SJCRH30 (cell line): ENCODE measurements around the gene PHF24. TPM values are rescaled to one million over a fixed set of nuclear protein-coding genes. Genes with fewer than 3 reads are reported as not detected.

Experiments
- DNase-seq, 2 experiments: peaks; one replicate each; pipeline ENCODE4 v3.0.0-alpha.2; 2015 to 2020
- H3K27ac ChIP-seq: fragments of 250-450 bp; sonication (Bioruptor Pico); 2 replicates; pipeline ENCODE4 v1.5.1; 2020; ENCODE audit warnings: mild to moderate bottlenecking, moderate library complexity
- H3K27me3 ChIP-seq: fragments of 250-450 bp; sonication (Bioruptor Pico); 2 replicates; pipeline ENCODE4 v1.5.1; 2020; ENCODE audit warnings: mild to moderate bottlenecking, moderate library complexity
- H3K36me3 ChIP-seq: fragments of 250-450 bp; sonication (Bioruptor Pico); 2 replicates; pipeline ENCODE4 v1.5.1; 2020; ENCODE audit warnings: mild to moderate bottlenecking, moderate library complexity
- H3K4me1 ChIP-seq: fragments of 250-450 bp; sonication (Bioruptor Pico); 2 replicates; pipeline ENCODE4 v1.5.1; 2020; ENCODE audit warnings: mild to moderate bottlenecking, moderate library complexity
- H3K4me3 ChIP-seq: fragments of 250-450 bp; sonication (Bioruptor Pico); 2 replicates; pipeline ENCODE4 v1.5.1; 2020; ENCODE audit warnings: mild to moderate bottlenecking, moderate library complexity
- H3K9me3 ChIP-seq: fragments of 250-450 bp; sonication (Bioruptor Pico); replicated peaks from 2 replicates; pipeline ENCODE4 v1.5.1; 2020; ENCODE audit warnings: mild to moderate bottlenecking, moderate library complexity
- total RNA-seq: library from RNA; depleted of rRNA; stranded (reverse); fragments of >200 nt; shearing (Covaris generic); gene quantifications from 2 replicates; pipeline ENCODE4 v1.2.3, GENCODE V29; 2014

The PHF24 gene
- total RNA-seq, 1 experiment from 2014 or later = not detected

GRCh38 chr9:34989003-34989945 lies 31.2 kb downstream of the PHF24 start, which contains the start of gene DNAJB5:
Gene DNAJB5 (plus strand): TSS chr9:34989745. CDS start chr9:34990631, 886 bp downstream.
- H3K4me3 ChIP-seq = peak within 1 kb of the TSS; percentile 87
- H3K9me3 ChIP-seq = no peaks in the 10 kb centered on the region
- H3K27ac ChIP-seq = peak within 1 kb of the TSS; percentile 73
- no peaks in the 10 kb centered on the region for H3K36me3 ChIP-seq
- H3K27me3 ChIP-seq = no peaks in the 10 kb centered on the region
- DNase-seq = peak; percentile 98 to 99
- peaks cover 24% of the 10 kb centered on the region for H3K4me1 ChIP-seq

- no peaks in the 10 kb centered on the region for H3K9me3 ChIP-seq
- peak overlapping the region; percentile 87 for H3K4me3 ChIP-seq
- DNase-seq = peak; percentile 57 to 61
- H3K4me1 ChIP-seq = peaks cover 32% of the 10 kb centered on the region
- H3K36me3 ChIP-seq = no peaks in the 10 kb centered on the region
- H3K27ac ChIP-seq = peak overlapping the region; percentile 73
- no peaks in the 10 kb centered on the region for H3K27me3 ChIP-seq
Measured at GRCh38 chr9:34989946-34990635, 32.0 kb downstream of the PHF24 start.

DNA sequence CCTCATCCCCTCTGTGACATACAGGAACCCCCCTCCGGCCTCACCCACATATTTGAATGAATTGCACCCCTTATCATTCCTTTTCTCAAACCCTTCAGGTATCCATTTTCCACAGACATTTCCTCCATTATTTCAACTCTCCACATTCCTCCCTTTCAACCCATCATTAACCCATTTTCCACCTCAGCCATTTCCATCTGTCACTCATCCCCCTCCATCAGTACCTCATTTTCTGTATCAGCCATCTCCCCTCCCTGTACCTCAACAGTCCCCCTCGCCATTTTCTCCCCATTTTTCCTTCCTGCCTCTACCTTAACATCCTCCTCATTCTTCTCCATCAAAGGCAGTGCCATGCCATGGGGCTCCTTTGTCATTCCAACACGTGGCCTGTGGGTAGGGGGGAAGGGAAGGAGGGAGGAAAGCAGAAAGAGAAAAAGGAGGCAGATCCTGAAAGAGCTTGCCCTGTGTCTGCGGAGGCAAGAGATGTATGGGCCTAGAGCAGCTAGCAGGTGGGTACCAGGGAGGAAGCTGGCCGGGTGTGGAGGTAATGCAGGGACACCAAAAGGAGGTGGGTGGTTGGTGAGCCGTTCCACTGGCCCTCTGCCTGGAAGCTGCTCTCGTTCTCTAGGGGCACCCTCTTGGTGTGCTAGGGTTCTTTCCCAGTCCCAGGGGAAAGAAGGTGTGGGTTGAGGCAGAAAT lies 33.0 kb downstream of the PHF24 start:
- Histone ChIP-seq H3K27me3 (no peaks in the 10 kb centered on the region), H3K9me3 (no peaks in the 10 kb centered on the region), H3K4me3 (no peak overlapping the region), H3K36me3 (peaks cover 3% of the 10 kb centered on the region; the same call in 1 of the 2 replicates), H3K4me1 (peaks cover 34% of the 10 kb centered on the region), H3K27ac (no peak overlapping the region)
- DNase-seq = no peak

- Histone ChIP-seq H3K36me3 (peaks cover 6% of the 10 kb centered on the region; the same call in 1 of the 2 replicates), H3K4me1 (peaks cover 34% of the 10 kb centered on the region), H3K9me3 (no peaks in the 10 kb centered on the region), H3K4me3 (no peak overlapping the region), H3K27ac (peak overlapping the region; percentile 95), H3K27me3 (no peaks in the 10 kb centered on the region)
- DNase-seq = no peak
Measured at GRCh38 chr9:34991607-34992375, 33.7 kb downstream of the PHF24 start.

DNA sequence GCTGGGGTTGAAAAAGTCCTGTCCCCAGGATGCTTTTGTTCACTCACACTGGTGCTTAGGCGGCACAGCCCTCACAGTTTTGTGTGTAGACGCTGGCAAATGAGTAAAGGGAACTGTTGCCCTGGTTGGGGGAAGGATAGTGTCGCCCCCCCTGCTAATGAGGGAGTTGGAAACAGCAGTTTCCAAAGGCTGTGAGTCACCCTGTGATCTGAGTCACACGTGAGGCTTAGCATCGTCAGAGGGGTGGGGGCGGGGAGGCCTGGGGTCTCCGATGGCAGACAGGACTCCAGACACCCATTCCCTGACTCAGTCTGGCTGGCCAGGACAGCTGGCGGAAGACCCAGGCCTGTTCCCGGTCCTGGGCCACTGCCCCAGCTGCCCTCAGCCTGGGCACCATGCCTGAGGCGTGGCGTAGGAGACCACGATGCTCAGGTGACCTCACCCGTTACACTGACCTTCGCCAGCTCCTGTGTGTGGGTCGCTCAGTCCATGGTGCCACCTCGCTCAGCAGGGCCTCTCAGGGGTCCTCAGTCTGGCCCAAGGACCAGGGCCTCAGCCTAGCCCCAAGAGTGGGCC lies 34.4 kb downstream of the PHF24 start:
- Histone ChIP-seq H3K4me1 (peaks cover 34% of the 10 kb centered on the region), H3K36me3 (peaks cover 6% of the 10 kb centered on the region; the same call in 1 of the 2 replicates), H3K4me3 (no peak overlapping the region), H3K27ac (peak overlapping the region; percentile 95), H3K9me3 (no peaks in the 10 kb centered on the region), H3K27me3 (no peaks in the 10 kb centered on the region)
- peak; percentile 61 to 70 for DNase-seq

- Histone ChIP-seq H3K27ac (peak overlapping the region; percentile 95), H3K4me3 (peak overlapping the region; percentile 10; the same call in 1 of the 2 replicates), H3K27me3 (no peaks in the 10 kb centered on the region), H3K4me1 (peaks cover 34% of the 10 kb centered on the region), H3K36me3 (peaks cover 6% of the 10 kb centered on the region; the same call in 1 of the 2 replicates), H3K9me3 (no peaks in the 10 kb centered on the region)
- peak; percentile 92 to 93 for DNase-seq
Measured at GRCh38 chr9:34993502-34994259, 35.6 kb downstream of the PHF24 start.

GRCh38 chr9:34994260-34994899 lies 36.3 kb downstream of the PHF24 start:
- H3K27ac ChIP-seq = peak overlapping the region; percentile 95
- H3K4me1 ChIP-seq = peaks cover 34% of the 10 kb centered on the region
- no peaks in the 10 kb centered on the region for H3K27me3 ChIP-seq
- DNase-seq = peak; percentile 51 to 80
- no peaks in the 10 kb centered on the region for H3K9me3 ChIP-seq
- peaks cover 6% of the 10 kb centered on the region; the same call in 1 of the 2 replicates for H3K36me3 ChIP-seq
- peak overlapping the region; percentile 10; the same call in 1 of the 2 replicates for H3K4me3 ChIP-seq

DNA sequence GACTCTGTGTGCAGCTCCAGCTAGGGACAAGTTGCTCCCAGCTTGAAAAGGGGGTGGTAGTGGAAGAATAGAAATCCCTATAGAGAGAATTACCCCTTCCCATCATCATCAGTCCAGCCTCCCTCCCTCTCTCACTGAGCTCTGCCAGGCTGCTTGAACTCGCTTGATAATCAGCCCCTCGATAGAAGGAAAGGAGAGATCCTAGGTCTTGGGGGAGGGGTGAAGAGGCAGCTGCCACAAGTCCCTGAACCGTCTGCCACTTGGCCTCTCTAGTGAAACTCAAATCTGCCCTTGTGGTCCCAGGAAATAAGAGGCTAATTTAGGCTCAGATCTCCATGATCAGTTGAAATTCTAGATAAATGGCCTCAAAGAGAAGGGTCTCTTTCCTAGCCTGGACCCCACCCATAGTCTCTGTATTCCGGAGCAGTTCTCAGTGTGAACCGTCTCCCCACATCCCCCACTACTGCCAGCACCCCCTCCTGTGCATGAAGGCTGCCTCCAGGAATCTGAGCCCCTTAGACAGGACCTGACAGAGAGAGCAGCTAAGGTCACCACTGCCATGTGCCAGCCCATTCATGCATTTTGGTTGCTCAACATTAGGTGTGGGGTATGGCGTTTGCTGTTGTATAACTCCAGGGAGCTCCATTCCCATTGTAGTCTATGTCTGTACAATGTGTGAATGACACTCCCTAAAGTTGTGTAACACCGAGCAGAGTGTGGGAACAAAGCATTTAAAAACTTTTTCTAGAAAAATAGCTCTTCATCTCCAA lies 37.0 kb downstream of the PHF24 start:
- peaks cover 34% of the 10 kb centered on the region for H3K4me1 ChIP-seq
- no peaks in the 10 kb centered on the region for H3K27me3 ChIP-seq
- no peak overlapping the region for H3K4me3 ChIP-seq
- H3K27ac ChIP-seq = peak overlapping the region; percentile 95
- no peaks in the 10 kb centered on the region for H3K9me3 ChIP-seq
- peak in 1 of 2 experiments; percentile 41 for DNase-seq
- H3K36me3 ChIP-seq = peaks cover 6% of the 10 kb centered on the region; the same call in 1 of the 2 replicates

GRCh38 chr9:34995670-34996060 lies 37.6 kb downstream of the PHF24 start:
- Histone ChIP-seq H3K4me1 (peaks cover 34% of the 10 kb centered on the region), H3K9me3 (no peaks in the 10 kb centered on the region), H3K4me3 (no peak overlapping the region), H3K36me3 (peaks cover 6% of the 10 kb centered on the region; the same call in 1 of the 2 replicates), H3K27ac (no peak overlapping the region), H3K27me3 (no peaks in the 10 kb centered on the region)
- no peak for DNase-seq

DNA sequence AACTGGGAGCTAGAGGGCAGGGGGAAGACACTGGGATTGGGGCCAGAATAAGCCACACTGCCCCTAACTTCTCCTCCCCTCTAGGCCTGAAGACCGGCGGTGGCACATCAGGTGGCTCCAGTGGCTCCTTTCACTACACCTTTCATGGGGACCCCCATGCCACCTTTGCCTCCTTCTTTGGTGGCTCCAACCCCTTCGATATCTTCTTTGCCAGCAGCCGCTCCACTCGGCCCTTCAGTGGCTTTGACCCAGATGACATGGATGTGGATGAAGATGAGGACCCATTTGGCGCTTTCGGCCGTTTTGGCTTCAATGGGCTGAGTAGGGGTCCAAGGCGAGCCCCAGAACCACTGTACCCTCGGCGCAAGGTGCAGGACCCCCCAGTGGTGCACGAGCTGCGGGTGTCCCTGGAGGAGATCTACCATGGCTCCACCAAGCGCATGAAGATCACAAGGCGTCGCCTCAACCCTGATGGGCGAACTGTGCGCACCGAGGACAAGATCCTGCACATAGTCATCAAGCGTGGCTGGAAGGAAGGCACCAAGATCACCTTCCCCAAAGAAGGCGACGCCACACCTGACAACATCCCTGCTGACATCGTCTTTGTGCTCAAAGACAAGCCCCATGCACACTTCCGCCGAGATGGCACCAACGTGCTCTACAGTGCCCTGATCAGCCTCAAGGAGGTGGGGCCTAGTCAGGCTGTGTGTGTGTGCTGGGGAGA lies 38.3 kb downstream of the PHF24 start:
- no peak for DNase-seq
- H3K9me3 ChIP-seq = no peaks in the 10 kb centered on the region
- no peak overlapping the region for H3K4me3 ChIP-seq
- H3K36me3 ChIP-seq = peaks cover 6% of the 10 kb centered on the region; the same call in 1 of the 2 replicates
- no peaks in the 10 kb centered on the region for H3K27me3 ChIP-seq
- H3K27ac ChIP-seq = no peak overlapping the region
- peaks cover 34% of the 10 kb centered on the region for H3K4me1 ChIP-seq

DNA sequence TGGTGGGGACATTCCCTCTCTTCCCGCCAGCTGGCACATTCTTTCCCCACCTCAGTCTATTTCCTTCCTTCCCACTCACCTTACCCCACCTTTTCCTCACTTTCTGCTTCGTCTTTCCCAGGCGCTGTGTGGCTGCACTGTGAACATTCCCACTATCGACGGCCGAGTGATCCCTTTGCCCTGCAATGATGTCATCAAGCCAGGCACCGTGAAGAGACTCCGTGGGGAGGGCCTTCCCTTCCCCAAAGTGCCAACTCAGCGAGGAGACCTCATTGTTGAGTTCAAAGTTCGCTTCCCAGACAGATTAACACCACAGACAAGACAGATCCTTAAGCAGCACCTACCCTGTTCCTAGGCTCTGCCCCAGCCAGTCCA lies 38.8 kb downstream of the PHF24 start:
- no peak overlapping the region for H3K4me3 ChIP-seq
- no peak overlapping the region for H3K27ac ChIP-seq
- H3K27me3 ChIP-seq = no peaks in the 10 kb centered on the region
- H3K36me3 ChIP-seq = peaks cover 6% of the 10 kb centered on the region; the same call in 1 of the 2 replicates
- no peak for DNase-seq
- H3K9me3 ChIP-seq = no peaks in the 10 kb centered on the region
- peaks cover 32% of the 10 kb centered on the region for H3K4me1 ChIP-seq
